GM10266 (cell line): ENCODE measurements around the gene PGP.

Source experiments
- DNase-seq: peaks from one replicate; pipeline ENCODE4 v3.0.0; 2012; ENCODE audit errors: extremely low spot score
- TF ChIP-seq, protein P1 (sequence below): IDR thresholded peaks from 2 replicates; pipeline ENCODE4 v1.5.1; 2012; ENCODE audit warnings: mild to moderate bottlenecking, low read depth; ENCODE audit not compliant: control insufficient read depth, insufficient read depth; ENCODE audit errors: missing control alignments

Gene PGP

DNA sequence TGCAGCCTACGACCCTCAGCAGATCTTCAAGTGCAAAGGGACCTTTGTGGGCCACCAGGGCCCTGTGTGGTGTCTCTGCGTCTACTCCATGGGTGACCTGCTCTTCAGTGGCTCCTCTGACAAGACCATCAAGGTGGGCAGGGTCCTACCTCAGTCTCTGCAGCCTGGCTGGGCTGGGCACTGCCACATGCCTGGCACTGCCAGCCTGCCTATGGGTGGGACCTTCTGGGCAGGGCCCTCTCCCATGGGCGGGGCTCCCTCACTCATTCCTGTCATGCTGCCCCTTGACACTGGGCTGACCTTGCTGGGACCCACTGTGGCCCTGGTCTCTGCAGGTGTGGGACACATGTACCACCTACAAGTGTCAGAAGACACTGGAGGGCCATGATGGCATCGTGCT, 40.7 kb downstream of the PGP start:
- TF ChIP-seq, protein P1, sequence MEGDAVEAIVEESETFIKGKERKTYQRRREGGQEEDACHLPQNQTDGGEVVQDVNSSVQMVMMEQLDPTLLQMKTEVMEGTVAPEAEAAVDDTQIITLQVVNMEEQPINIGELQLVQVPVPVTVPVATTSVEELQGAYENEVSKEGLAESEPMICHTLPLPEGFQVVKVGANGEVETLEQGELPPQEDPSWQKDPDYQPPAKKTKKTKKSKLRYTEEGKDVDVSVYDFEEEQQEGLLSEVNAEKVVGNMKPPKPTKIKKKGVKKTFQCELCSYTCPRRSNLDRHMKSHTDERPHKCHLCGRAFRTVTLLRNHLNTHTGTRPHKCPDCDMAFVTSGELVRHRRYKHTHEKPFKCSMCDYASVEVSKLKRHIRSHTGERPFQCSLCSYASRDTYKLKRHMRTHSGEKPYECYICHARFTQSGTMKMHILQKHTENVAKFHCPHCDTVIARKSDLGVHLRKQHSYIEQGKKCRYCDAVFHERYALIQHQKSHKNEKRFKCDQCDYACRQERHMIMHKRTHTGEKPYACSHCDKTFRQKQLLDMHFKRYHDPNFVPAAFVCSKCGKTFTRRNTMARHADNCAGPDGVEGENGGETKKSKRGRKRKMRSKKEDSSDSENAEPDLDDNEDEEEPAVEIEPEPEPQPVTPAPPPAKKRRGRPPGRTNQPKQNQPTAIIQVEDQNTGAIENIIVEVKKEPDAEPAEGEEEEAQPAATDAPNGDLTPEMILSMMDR, result no peak
- no peak for DNase-seq

DNA sequence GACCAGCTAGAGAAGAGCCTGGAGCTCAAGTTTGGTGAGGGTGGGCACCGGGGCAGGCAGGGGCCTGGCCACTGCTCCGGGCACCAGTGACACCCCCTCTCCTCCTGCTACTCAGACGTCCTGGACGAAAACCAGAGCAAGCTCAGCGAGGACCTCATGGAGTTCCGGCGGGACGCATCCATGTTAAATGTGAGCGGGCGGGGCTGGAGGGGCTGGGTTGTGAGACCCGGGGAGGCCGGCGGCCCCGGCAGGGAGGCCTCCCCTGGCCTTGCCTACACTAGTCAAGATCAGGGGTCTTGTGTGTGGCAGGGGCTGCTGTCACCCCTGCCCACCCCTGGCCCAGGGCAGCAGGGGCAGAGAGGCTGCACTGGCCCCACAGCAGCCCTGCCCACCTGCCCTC, 41.3 kb downstream of the PGP start:
- DNase-seq, result no peak
- TF ChIP-seq, protein P1, result no peak

DNA sequence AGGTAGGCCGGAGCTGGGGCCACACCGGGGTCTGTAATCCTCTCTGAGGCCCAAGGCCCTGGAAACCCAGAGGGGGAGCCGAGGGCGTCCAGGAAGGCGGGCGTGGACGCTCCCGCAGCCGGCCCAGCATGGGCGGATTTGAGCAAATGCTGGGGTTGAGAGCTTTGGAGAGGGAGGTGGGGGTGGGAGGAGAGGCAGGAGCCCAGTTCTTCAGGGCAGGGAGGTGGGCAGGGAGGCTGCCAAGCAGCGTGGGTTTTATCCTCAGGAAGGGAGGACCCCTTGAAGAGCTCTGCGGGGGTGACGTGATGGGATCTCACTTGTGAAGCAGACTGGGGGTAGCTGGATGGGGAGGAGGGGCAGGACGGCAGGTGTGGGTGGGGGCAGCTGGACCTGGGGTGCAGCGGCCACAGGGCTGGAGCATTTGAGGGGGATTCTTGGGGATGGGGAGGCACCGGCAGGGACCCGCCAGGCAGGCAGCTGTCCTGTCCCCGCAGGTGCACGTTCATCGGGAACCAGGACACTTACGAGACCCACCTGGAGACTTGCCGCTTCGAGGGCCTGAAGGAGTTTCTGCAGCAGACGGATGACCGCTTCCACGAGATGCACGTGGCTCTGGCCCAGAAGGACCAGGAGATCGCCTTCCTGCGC, 41.8 kb downstream of the PGP start:
- TF ChIP-seq, protein P1, result no peak
- no peak for DNase-seq

DNA sequence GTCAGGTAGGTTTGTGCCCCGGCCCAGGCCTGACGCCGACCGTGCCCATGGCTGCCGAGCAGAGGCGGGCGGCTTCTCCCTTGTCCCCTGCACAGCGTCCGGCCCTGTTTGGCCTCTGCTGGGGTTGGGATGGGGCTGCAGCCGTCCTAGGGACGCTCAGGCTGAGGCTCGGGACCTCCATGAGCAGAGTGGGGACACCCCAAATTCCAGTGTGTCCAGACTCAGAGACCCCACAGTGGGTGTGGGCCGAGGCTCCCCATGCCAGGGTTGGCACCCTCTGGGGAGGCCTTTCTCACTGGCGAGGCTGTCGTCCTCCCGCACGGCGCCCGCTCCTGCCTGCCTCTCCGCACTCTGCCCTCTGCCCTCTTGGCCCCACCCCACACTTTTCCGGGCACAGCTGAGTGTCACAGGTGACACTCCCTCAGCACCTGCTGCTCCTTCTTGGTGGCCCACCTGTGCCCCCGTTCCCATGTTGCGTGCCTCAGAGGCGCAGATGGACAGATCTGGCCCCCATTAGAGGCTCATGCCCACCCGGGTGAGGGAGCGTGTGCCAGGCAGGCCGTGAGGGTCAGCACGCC, 43.0 kb downstream of the PGP start:
- TF ChIP-seq, protein P1, result no peak
- no peak for DNase-seq

DNA sequence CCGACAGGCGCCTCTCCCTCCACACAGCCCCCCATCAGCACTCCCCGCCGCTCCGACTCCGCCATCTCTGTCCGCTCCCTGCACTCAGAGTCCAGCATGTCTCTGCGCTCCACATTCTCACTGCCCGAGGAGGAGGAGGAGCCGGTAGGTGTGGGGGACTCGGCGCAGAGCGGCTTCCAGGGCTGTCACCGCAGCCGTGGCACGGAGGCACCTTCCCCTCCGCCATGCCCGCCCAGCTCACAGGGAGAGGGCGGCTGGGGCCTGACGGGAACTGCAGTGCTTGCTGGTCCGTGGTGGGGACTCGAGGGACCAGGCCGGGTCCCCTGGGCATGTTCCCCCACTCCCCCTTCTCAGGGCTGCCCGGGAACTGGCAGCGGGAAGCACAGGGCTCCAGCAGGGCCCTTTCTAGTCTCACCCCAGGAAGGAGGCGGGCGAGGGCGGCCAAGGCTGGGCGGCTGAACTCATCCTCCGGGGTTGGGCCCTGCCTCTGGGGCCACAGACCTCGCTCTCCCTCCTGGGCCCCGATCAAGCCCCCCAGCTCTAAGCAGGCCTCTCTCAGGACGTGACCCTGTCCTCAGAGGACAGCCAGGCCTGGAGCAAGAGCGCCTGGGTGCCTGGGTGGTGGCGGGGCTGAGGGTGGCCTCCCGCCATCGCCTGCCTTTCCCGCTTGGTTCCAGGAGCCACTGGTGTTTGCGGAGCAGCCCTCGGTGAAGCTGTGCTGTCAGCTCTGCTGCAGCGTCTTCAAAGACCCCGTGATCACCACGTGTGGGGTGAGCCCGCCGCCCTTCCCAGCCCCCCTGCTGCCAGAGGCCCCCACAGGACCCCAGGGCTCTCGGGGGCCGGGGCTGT, 43.8 kb downstream of the PGP start:
- DNase-seq, result no peak
- TF ChIP-seq, protein P1, result no peak

DNA sequence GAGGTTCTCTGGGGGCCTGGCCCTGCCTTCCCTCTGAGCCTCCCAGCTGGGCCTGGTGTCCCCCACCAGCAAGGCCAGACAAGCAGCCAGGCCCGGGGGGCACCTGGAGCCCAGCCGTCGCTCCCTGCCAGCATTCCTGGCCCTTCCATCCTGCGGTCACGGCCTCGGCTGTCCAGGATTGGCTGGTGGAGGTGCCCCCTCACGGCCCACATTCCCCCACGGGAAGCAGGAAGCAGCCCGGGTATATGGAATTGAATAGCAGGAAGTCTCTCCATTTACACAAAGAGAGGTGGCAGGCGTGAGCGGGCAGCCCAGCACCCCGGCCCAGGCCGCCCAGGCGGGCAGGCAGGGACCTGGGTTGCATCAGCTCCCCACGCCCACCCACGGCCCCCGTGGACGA, 44.6 kb downstream of the PGP start:
- no peak for DNase-seq
- TF ChIP-seq, protein P1, result no peak
